ENCODE measurements around the gene TRIM63.

DNA sequence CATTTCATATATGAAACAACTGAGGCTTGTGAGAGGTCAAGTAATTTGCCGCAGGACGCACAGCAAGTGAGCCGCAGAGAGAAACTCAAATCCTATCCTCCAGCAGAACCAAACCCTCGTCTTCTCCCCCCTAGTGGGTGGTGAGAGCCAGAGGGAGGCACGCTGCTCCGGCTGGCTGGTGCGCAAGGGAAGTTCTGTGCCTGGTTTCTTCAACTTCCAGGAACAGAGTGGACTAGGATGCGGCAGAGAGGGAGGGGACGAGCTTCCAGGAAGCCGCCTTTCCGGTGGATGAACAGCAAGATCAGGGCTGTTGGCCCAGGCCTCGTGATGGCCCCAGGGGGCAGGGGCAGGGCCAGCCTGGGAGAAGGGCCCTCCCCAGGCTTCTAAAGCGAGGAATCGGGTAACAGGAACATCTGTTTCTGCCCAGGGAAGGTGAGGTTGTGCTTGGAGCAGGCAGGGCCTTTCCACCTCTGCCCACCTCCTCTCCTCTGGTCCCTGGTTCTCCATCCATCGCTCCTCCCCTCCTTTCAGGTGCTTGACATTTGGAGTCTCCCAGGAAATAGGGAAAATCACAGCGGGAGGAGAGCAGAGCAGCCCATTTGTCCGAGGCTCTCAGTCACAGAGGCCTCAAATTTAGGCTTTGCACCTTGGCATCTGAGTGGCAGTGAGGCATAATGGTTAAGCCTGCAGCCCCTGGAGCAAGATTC lies 27.4 kb upstream of the TRIM63 start:
- TF ChIP-seq, protein P1, sequence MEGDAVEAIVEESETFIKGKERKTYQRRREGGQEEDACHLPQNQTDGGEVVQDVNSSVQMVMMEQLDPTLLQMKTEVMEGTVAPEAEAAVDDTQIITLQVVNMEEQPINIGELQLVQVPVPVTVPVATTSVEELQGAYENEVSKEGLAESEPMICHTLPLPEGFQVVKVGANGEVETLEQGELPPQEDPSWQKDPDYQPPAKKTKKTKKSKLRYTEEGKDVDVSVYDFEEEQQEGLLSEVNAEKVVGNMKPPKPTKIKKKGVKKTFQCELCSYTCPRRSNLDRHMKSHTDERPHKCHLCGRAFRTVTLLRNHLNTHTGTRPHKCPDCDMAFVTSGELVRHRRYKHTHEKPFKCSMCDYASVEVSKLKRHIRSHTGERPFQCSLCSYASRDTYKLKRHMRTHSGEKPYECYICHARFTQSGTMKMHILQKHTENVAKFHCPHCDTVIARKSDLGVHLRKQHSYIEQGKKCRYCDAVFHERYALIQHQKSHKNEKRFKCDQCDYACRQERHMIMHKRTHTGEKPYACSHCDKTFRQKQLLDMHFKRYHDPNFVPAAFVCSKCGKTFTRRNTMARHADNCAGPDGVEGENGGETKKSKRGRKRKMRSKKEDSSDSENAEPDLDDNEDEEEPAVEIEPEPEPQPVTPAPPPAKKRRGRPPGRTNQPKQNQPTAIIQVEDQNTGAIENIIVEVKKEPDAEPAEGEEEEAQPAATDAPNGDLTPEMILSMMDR (IDR thresholded peaks at IDR 0.05; ENCODE audit: extremely low read depth in 1 of 2, insufficient read depth in 1 of 2, low read depth in 1 of 2, low read length in 2 of 2), result no peak
- no peak for TF ChIP-seq POLR2A (IDR thresholded peaks at IDR 0.05; ENCODE audit: low read depth, low read length)
